Activated CD8-positive, alpha-beta memory T cell treated with anti-CD3 and anti-CD28 coated beads, Interleukin-2, amount 10 ng/mL, durations not matched to agents 7 days and 5 days (primary cell): ENCODE results near the gene LILRA5. TPM values are rescaled to one million over a fixed set of nuclear protein-coding genes. Genes with fewer than 3 reads are reported as not detected.
"Not testable (repeated sequence)": the region's sequence is repeated elsewhere in the genome, so short reads cannot be mapped to it uniquely, and the experiment has no call there.

Experiments used
- ATAC-seq: fragments of 150-1000 bp; cut with Tn5 transposase; one replicate; pipeline ENCODE4 v1.10.0; 2021; ENCODE audit warnings: moderate library complexity
- CTCF ChIA-PET: fragments of 350-600 bp; sonication (Branson Sonifier 250); formaldehyde crosslinking; loops from one replicate; lab custom pipeline; 2021; ENCODE audit warnings: antibody characterized with exemption; lab: Charles Lee
- DNase-seq: peaks from one replicate; pipeline ENCODE4 v3.0.0-alpha.2; 2020
- H3K27ac Mint-ChIP-seq: one replicate; pipeline ENCODE4 v1.8.0; 2021; ENCODE audit warnings: mild to moderate bottlenecking, mixed read lengths
- H3K27me3 Mint-ChIP-seq: one replicate; pipeline ENCODE4 v1.8.0; 2021; ENCODE audit warnings: mixed read lengths
- H3K36me3 Mint-ChIP-seq: one replicate; pipeline ENCODE4 v1.8.0; 2021; ENCODE audit warnings: mild to moderate bottlenecking, mixed read lengths
- H3K4me1 Mint-ChIP-seq: one replicate; pipeline ENCODE4 v1.8.0; 2021; ENCODE audit warnings: mixed read lengths
- H3K4me3 Mint-ChIP-seq: one replicate; pipeline ENCODE4 v1.8.0; 2021; ENCODE audit warnings: mild to moderate bottlenecking, moderate library complexity, mixed read lengths
- H3K9me3 Mint-ChIP-seq: one replicate; pipeline ENCODE4 v1.8.0; 2022; ENCODE audit warnings: low read depth, mixed read lengths
- total RNA-seq, 2 experiments: library from RNA; stranded (reverse); gene quantifications; one replicate each; pipeline ENCODE4 v1.2.3, GENCODE V29; 2021

The LILRA5 gene
- total RNA-seq, 2 experiments from 2014 or later = not detected

GRCh38 chr19:54341295-54341694 lies 28.3 kb upstream of the LILRA5 start:
- H3K4me3 Mint-ChIP-seq = no peak overlapping the region
- H3K27ac Mint-ChIP-seq = no peak overlapping the region
- ATAC-seq = no peak
- H3K4me1 Mint-ChIP-seq = no peaks in the 10 kb centered on the region
- no peaks in the 10 kb centered on the region for H3K36me3 Mint-ChIP-seq
- CTCF ChIA-PET = interaction anchor here (1.3 kb wide), 1 partner anchor 17 kb away, joined by 4 read pairs; no protein-coding TSS in a partner anchor
- no peak for DNase-seq
- H3K27me3 Mint-ChIP-seq = peaks cover 15% of the 10 kb centered on the region
- no peaks in the 10 kb centered on the region for H3K9me3 Mint-ChIP-seq

GRCh38 chr19:54339646-54340358 lies 26.8 kb upstream of the LILRA5 start:
- no peak overlapping the region for H3K27ac Mint-ChIP-seq
- DNase-seq (no peak), ATAC-seq (no peak)
- H3K36me3 Mint-ChIP-seq = no peaks in the 10 kb centered on the region
- no peak overlapping the region for H3K4me3 Mint-ChIP-seq
- no peaks in the 10 kb centered on the region for H3K4me1 Mint-ChIP-seq
- H3K9me3 Mint-ChIP-seq = no peaks in the 10 kb centered on the region
- CTCF ChIA-PET = interaction anchor here (1.3 kb wide), 1 partner anchor 15 kb away, joined by 4 read pairs; no protein-coding TSS in a partner anchor
- peaks cover 18% of the 10 kb centered on the region for H3K27me3 Mint-ChIP-seq

- H3K27me3 Mint-ChIP-seq = peaks cover 22% of the 10 kb centered on the region
- H3K4me1 Mint-ChIP-seq = no peaks in the 10 kb centered on the region
- CTCF ChIA-PET = no interaction called here
- H3K27ac Mint-ChIP-seq = no peak overlapping the region
- no peaks in the 10 kb centered on the region for H3K36me3 Mint-ChIP-seq
- DNase-seq = no peak
- H3K9me3 Mint-ChIP-seq = no peaks in the 10 kb centered on the region
- no peak overlapping the region for H3K4me3 Mint-ChIP-seq
- no peak for ATAC-seq
Observed at GRCh38 chr19:54338521-54338920, 25.6 kb upstream of the LILRA5 start.

GRCh38 chr19:54337858-54338230 lies 24.9 kb upstream of the LILRA5 start:
- H3K4me3 Mint-ChIP-seq = no peak overlapping the region
- H3K4me1 Mint-ChIP-seq = no peaks in the 10 kb centered on the region
- CTCF ChIA-PET = no interaction called here
- H3K27me3 Mint-ChIP-seq = peaks cover 19% of the 10 kb centered on the region
- H3K36me3 Mint-ChIP-seq = no peaks in the 10 kb centered on the region
- DNase-seq = no peak
- no peaks in the 10 kb centered on the region for H3K9me3 Mint-ChIP-seq
- no peak for ATAC-seq
- H3K27ac Mint-ChIP-seq = no peak overlapping the region

GRCh38 chr19:54336893-54337857 lies 24.2 kb upstream of the LILRA5 start:
- no peak for ATAC-seq
- CTCF ChIA-PET = no interaction called here
- H3K9me3 Mint-ChIP-seq = no peaks in the 10 kb centered on the region
- DNase-seq = no peak
- no peaks in the 10 kb centered on the region for H3K36me3 Mint-ChIP-seq
- H3K27me3 Mint-ChIP-seq = peaks cover 22% of the 10 kb centered on the region
- H3K4me1 Mint-ChIP-seq = no peaks in the 10 kb centered on the region
- no peak overlapping the region for H3K4me3 Mint-ChIP-seq
- H3K27ac Mint-ChIP-seq = no peak overlapping the region

GRCh38 chr19:54335979-54336892 lies 23.3 kb upstream of the LILRA5 start:
- peaks cover 22% of the 10 kb centered on the region for H3K27me3 Mint-ChIP-seq

GRCh38 chr19:54335164-54335563 lies 22.2 kb upstream of the LILRA5 start:
- CTCF ChIA-PET = no interaction called here
- ATAC-seq = no peak

More at GRCh38 chr19:54335979-54336892, 23.3 kb upstream of the LILRA5 start:
- Mint-ChIP-seq H3K9me3 (no peaks in the 10 kb centered on the region), H3K27ac (no peak overlapping the region), H3K4me3 (no peak overlapping the region), H3K4me1 (no peaks in the 10 kb centered on the region), H3K36me3 (no peaks in the 10 kb centered on the region)
- ATAC-seq = no peak
- CTCF ChIA-PET = no interaction called here
- no peak for DNase-seq

GRCh38 chr19:54333586-54334298 lies 20.8 kb upstream of the LILRA5 start:
- Mint-ChIP-seq H3K36me3 (no peaks in the 10 kb centered on the region), H3K4me1 (no peaks in the 10 kb centered on the region), H3K4me3 (no peak overlapping the region), H3K27ac (no peak overlapping the region), H3K27me3 (peaks cover 9% of the 10 kb centered on the region), H3K9me3 (no peaks in the 10 kb centered on the region)
- ATAC-seq (no peak), DNase-seq (no peak)
- CTCF ChIA-PET = interaction anchor here (1.2 kb wide), 1 partner anchor 10 kb away, joined by 4 read pairs; no protein-coding TSS in a partner anchor

More at GRCh38 chr19:54335164-54335563, 22.2 kb upstream of the LILRA5 start:
- no peaks in the 10 kb centered on the region for H3K4me1 Mint-ChIP-seq
- H3K9me3 Mint-ChIP-seq = no peaks in the 10 kb centered on the region
- DNase-seq = no peak
- H3K36me3 Mint-ChIP-seq = no peaks in the 10 kb centered on the region
- peaks cover 21% of the 10 kb centered on the region for H3K27me3 Mint-ChIP-seq
- no peak overlapping the region for H3K27ac Mint-ChIP-seq
- H3K4me3 Mint-ChIP-seq = no peak overlapping the region

GRCh38 chr19:54332149-54332548 lies 19.2 kb upstream of the LILRA5 start:
- CTCF ChIA-PET = interaction anchor here (9.6 kb wide), 1 partner anchor 58 kb away, joined by 135 read pairs; no protein-coding TSS in a partner anchor
- Mint-ChIP-seq H3K9me3 (no peaks in the 10 kb centered on the region), H3K27me3 (peaks cover 9% of the 10 kb centered on the region)

GRCh38 chr19:54331626-54332025 lies 18.7 kb upstream of the LILRA5 start:
- peaks cover 9% of the 10 kb centered on the region for H3K4me1 Mint-ChIP-seq
- no peaks in the 10 kb centered on the region for H3K9me3 Mint-ChIP-seq
- DNase-seq (no peak), ATAC-seq (no peak)
- H3K27me3 Mint-ChIP-seq = peaks cover 9% of the 10 kb centered on the region
- CTCF ChIA-PET = interaction anchor here (9.6 kb wide), 1 partner anchor 59 kb away, joined by 135 read pairs; no protein-coding TSS in a partner anchor
- no peak overlapping the region for H3K4me3 Mint-ChIP-seq
- H3K36me3 Mint-ChIP-seq = no peaks in the 10 kb centered on the region
- no peak overlapping the region for H3K27ac Mint-ChIP-seq

More at GRCh38 chr19:54332149-54332548, 19.2 kb upstream of the LILRA5 start:
- H3K4me1 Mint-ChIP-seq = peaks cover 6% of the 10 kb centered on the region
- no peak overlapping the region for H3K27ac Mint-ChIP-seq
- DNase-seq (no peak), ATAC-seq (no peak)
- H3K36me3 Mint-ChIP-seq = no peaks in the 10 kb centered on the region
- H3K4me3 Mint-ChIP-seq = no peak overlapping the region

- no peak overlapping the region for H3K4me3 Mint-ChIP-seq
- ATAC-seq (no peak), DNase-seq (no peak)
- peaks cover 9% of the 10 kb centered on the region for H3K4me1 Mint-ChIP-seq
- peaks cover 10% of the 10 kb centered on the region for H3K27me3 Mint-ChIP-seq
- CTCF ChIA-PET = interaction anchor here (9.6 kb wide), 1 partner anchor 61 kb away, joined by 135 read pairs; no protein-coding TSS in a partner anchor
- no peak overlapping the region for H3K27ac Mint-ChIP-seq
- no peaks in the 10 kb centered on the region for H3K36me3 Mint-ChIP-seq
- H3K9me3 Mint-ChIP-seq = no peaks in the 10 kb centered on the region
Observed at GRCh38 chr19:54329476-54330165, 16.7 kb upstream of the LILRA5 start.

- H3K9me3 Mint-ChIP-seq, DNase-seq, H3K27me3 Mint-ChIP-seq, H3K4me3 Mint-ChIP-seq, H3K27ac Mint-ChIP-seq, H3K36me3 Mint-ChIP-seq, H3K4me1 Mint-ChIP-seq, ATAC-seq: not testable (repeated sequence)
- CTCF ChIA-PET = interaction anchor here (9.6 kb wide), 1 partner anchor 61 kb away, joined by 135 read pairs; no protein-coding TSS in a partner anchor
Observed at GRCh38 chr19:54328781-54329180, 15.8 kb upstream of the LILRA5 start.
